RWPE2 (cell line): Measurements from ENCODE around the gene SPAG6.
A peak's percentile ranks its signal among the peaks of the same experiment; 100 is the strongest.

Source experiments
- ATAC-seq: fragments of 200-7000 bp; cut with Tn5 transposase; 3 replicates; pipeline ENCODE4 v1.9.1; 2021; ENCODE audit warnings: low read depth
- DNase-seq: peaks from one replicate; pipeline ENCODE4 v3.0.0-alpha.2; 2020; ENCODE audit warnings: low spot score
- H3K27ac ChIP-seq: fragments of 450-650 bp; 2 replicates; pipeline ENCODE4 v1.5.1; 2017; ENCODE audit warnings: mild to moderate bottlenecking; ENCODE audit not compliant: poor library complexity, severe bottlenecking
- H3K27me3 ChIP-seq: fragments of 250-450 bp; sonication (Bioruptor Pico); 2 replicates; pipeline ENCODE4 v1.5.1; 2021; ENCODE audit warnings: mild to moderate bottlenecking, moderate library complexity; ENCODE audit not compliant: insufficient read depth, poor library complexity, severe bottlenecking
- H3K36me3 ChIP-seq: fragments of 250-450 bp; sonication (Bioruptor Pico); 2 replicates; pipeline ENCODE4 v1.5.1; 2020; ENCODE audit warnings: low read depth, mild to moderate bottlenecking, moderate library complexity
- H3K4me1 ChIP-seq: fragments of 250-450 bp; sonication (Bioruptor Pico); 2 replicates; pipeline ENCODE4 v1.5.1; 2021; ENCODE audit warnings: mild to moderate bottlenecking, moderate library complexity; ENCODE audit not compliant: insufficient read depth, poor library complexity, severe bottlenecking
- H3K4me3 ChIP-seq: fragments of 250-450 bp; sonication (Bioruptor Pico); 2 replicates; pipeline ENCODE4 v1.5.1; 2021; ENCODE audit warnings: mild to moderate bottlenecking, moderate library complexity; ENCODE audit not compliant: severe bottlenecking
- H3K9me3 ChIP-seq: fragments of 250-450 bp; sonication (Bioruptor Pico); 2 replicates; pipeline ENCODE4 v1.5.1; 2021; ENCODE audit warnings: mild to moderate bottlenecking, moderate library complexity; ENCODE audit not compliant: severe bottlenecking
- CTCF ChIP-seq: fragments of 450-650 bp; IDR thresholded peaks from one replicate; pipeline ENCODE4 v1.5.1; 2017; ENCODE audit warnings: mild to moderate bottlenecking, moderate library complexity; ENCODE audit not compliant: poor library complexity, severe bottlenecking

SPAG6 gene

GRCh38 chr10:22435650-22436049 is 90.4 kb downstream of the SPAG6 start:
- TF ChIP-seq CTCF, result no peak
- H3K36me3 ChIP-seq, result no peaks in the 10 kb centered on the region
- H3K27me3 ChIP-seq, result no peaks in the 10 kb centered on the region
- DNase-seq, result no peak
- H3K9me3 ChIP-seq, result no peaks in the 10 kb centered on the region
- no peak overlapping the region for H3K4me3 ChIP-seq
- peaks cover 21% of the 10 kb centered on the region for H3K4me1 ChIP-seq
- no peak for ATAC-seq
- peak overlapping the region; percentile 84 for H3K27ac ChIP-seq

GRCh38 chr10:22436526-22436892 is 91.2 kb downstream of the SPAG6 start:
- H3K27ac ChIP-seq, result peak overlapping the region; percentile 58
- no peaks in the 10 kb centered on the region for H3K27me3 ChIP-seq
- TF ChIP-seq CTCF, result no peak
- ATAC-seq, result no peak
- no peak for DNase-seq
- H3K36me3 ChIP-seq, result no peaks in the 10 kb centered on the region
- peak overlapping the region; percentile 49 for H3K4me3 ChIP-seq
- H3K4me1 ChIP-seq, result peaks cover 21% of the 10 kb centered on the region
- H3K9me3 ChIP-seq, result no peaks in the 10 kb centered on the region

GRCh38 chr10:22436893-22437619 is 91.8 kb downstream of the SPAG6 start:
- DNase-seq (peak; percentile 78), ATAC-seq (peak; percentile 70)
- no peaks in the 10 kb centered on the region for H3K27me3 ChIP-seq
- H3K27ac ChIP-seq, result peak overlapping the region; percentile 58
- H3K36me3 ChIP-seq, result no peaks in the 10 kb centered on the region
- H3K4me3 ChIP-seq, result peak overlapping the region; percentile 49
- H3K4me1 ChIP-seq, result peaks cover 21% of the 10 kb centered on the region
- no peaks in the 10 kb centered on the region for H3K9me3 ChIP-seq
- TF ChIP-seq CTCF, result peak; percentile 10

GRCh38 chr10:22437620-22438588 is 92.6 kb downstream of the SPAG6 start:
- Histone ChIP-seq H3K9me3 (no peaks in the 10 kb centered on the region), H3K4me1 (peaks cover 21% of the 10 kb centered on the region), H3K36me3 (no peaks in the 10 kb centered on the region), H3K27me3 (no peaks in the 10 kb centered on the region), H3K4me3 (peak overlapping the region; percentile 49), H3K27ac (peak overlapping the region; percentile 58)
- ATAC-seq (peak; percentile 17; the same call in 2 of the 3 replicates), DNase-seq (no peak)
- TF ChIP-seq CTCF, result no peak
